HCT116 (cell line): ENCODE measurements around the gene LEFTY2.
"Not testable (repeated sequence)": the region's sequence is repeated elsewhere in the genome, so short reads cannot be mapped to it uniquely, and the experiment has no call there.

Experiments
- CBX3 ChIP-seq: IDR thresholded peaks from 2 replicates; pipeline ENCODE4 v1.6.1; 2012; ENCODE audit warnings: low read depth
- EZH2 ChIP-seq: fragments of 200-600 bp; sonication (generic); IDR thresholded peaks from 2 replicates; pipeline ENCODE4 v1.6.1; 2017; ENCODE audit warnings: antibody characterized with exemption, mixed run types
- JUND ChIP-seq: IDR thresholded peaks from 2 replicates; pipeline ENCODE4 v1.6.1; 2012
- POLR2A ChIP-seq: IDR thresholded peaks from 2 replicates; pipeline ENCODE4 v1.7.0; 2011; ENCODE audit warnings: borderline replicate concordance; ENCODE audit not compliant: insufficient read depth, insufficient read length; ENCODE audit errors: extremely low read depth
- POLR2AphosphoS5 ChIP-seq: IDR thresholded peaks from 2 replicates; pipeline ENCODE4 v1.6.1; 2011; ENCODE audit warnings: mild to moderate bottlenecking, low read depth, low read length, moderate library complexity
- RAD21 ChIP-seq: IDR thresholded peaks from 2 replicates; pipeline ENCODE4 v1.6.1; 2012; ENCODE audit warnings: low read depth, mild to moderate bottlenecking
- SP1 ChIP-seq: IDR thresholded peaks from 2 replicates; pipeline ENCODE4 v1.6.1; 2012; ENCODE audit warnings: low read depth
- SRF ChIP-seq: IDR thresholded peaks from 2 replicates; pipeline ENCODE4 v1.6.1; 2012; ENCODE audit warnings: low read depth
- TCF7L2 ChIP-seq: IDR thresholded peaks from 2 replicates; pipeline ENCODE4 v1.7.0; 2011; ENCODE audit warnings: borderline replicate concordance, inconsistent platforms; ENCODE audit not compliant: insufficient read depth, insufficient read length; ENCODE audit errors: extremely low read depth
- TF ChIP-seq, protein P1 (sequence below), 3 experiments: fragments of 200-600 bp in 1 of 3; sonication (generic) in 1 of 3; IDR thresholded peaks in 2 of 3; conservative IDR thresholded peaks in 1 of 3; 2 replicates each; pipeline ENCODE4 v1.5.1; 2012 to 2017; ENCODE audit warnings: low read depth in 2 of 3, low read length in 2 of 3, antibody characterized with exemption in 1 of 3, borderline replicate concordance in 1 of 3, control low read depth in 1 of 3, mild to moderate bottlenecking in 1 of 3, mixed read lengths in 1 of 3, mixed run types in 1 of 3, moderate library complexity in 1 of 3; ENCODE audit not compliant: insufficient read depth in 1 of 3
- TF ChIP-seq, protein P2 (sequence below): IDR thresholded peaks from 2 replicates; pipeline ENCODE4 v1.6.1; 2012; ENCODE audit warnings: low read depth

DNA sequence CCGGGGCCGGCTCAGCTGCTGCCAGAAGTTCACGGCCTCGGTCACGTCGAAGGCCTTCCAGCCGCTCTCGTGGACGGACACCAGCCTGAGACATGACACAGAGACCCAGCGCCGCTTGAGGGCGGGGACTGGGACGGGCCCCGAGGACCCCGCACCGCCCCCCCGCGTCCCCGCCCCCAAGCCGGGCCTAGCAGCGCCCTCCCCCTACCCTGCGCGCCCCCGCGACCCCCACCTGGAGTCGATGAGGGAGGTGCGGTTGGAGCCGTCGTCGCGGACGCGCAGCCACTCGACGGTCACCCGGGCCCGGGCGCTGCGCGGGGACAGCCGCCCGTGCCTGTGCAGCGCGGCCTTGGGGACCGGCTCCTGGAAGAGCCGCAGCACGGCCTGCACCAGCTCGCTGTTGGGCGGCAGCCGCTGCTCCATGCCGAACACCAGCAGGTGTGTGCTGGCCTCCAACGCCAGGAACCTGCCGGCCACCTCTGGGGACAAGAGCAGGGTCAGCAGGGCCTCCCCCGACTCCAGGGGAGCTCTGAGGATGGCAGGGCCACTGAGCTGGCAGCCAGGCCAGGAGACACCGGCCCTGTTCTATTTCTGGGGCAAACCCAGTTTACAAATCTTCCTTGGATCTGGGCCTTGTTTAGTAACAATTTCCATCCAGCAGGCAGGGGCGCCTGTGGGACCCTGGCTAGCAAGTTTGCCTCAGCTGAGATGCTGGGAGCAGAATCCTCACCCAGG lies 53.3 kb downstream of the LEFTY2 start:
- not testable (repeated sequence) for TF ChIP-seq SP1, EZH2, POLR2AphosphoS5, POLR2A, JUND, SRF, CBX3, TCF7L2, RAD21
- TF ChIP-seq, protein P1, sequence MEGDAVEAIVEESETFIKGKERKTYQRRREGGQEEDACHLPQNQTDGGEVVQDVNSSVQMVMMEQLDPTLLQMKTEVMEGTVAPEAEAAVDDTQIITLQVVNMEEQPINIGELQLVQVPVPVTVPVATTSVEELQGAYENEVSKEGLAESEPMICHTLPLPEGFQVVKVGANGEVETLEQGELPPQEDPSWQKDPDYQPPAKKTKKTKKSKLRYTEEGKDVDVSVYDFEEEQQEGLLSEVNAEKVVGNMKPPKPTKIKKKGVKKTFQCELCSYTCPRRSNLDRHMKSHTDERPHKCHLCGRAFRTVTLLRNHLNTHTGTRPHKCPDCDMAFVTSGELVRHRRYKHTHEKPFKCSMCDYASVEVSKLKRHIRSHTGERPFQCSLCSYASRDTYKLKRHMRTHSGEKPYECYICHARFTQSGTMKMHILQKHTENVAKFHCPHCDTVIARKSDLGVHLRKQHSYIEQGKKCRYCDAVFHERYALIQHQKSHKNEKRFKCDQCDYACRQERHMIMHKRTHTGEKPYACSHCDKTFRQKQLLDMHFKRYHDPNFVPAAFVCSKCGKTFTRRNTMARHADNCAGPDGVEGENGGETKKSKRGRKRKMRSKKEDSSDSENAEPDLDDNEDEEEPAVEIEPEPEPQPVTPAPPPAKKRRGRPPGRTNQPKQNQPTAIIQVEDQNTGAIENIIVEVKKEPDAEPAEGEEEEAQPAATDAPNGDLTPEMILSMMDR (IDR thresholded peaks at IDR 0.05 in 2 of 3, conservative IDR thresholded peaks at IDR 0.05 in 1 of 3; ENCODE audit: borderline replicate concordance in 1 of 3, insufficient read depth in 1 of 3, low read depth in 2 of 3, low read length in 2 of 3) = not testable (repeated sequence)
- TF ChIP-seq, protein P2, sequence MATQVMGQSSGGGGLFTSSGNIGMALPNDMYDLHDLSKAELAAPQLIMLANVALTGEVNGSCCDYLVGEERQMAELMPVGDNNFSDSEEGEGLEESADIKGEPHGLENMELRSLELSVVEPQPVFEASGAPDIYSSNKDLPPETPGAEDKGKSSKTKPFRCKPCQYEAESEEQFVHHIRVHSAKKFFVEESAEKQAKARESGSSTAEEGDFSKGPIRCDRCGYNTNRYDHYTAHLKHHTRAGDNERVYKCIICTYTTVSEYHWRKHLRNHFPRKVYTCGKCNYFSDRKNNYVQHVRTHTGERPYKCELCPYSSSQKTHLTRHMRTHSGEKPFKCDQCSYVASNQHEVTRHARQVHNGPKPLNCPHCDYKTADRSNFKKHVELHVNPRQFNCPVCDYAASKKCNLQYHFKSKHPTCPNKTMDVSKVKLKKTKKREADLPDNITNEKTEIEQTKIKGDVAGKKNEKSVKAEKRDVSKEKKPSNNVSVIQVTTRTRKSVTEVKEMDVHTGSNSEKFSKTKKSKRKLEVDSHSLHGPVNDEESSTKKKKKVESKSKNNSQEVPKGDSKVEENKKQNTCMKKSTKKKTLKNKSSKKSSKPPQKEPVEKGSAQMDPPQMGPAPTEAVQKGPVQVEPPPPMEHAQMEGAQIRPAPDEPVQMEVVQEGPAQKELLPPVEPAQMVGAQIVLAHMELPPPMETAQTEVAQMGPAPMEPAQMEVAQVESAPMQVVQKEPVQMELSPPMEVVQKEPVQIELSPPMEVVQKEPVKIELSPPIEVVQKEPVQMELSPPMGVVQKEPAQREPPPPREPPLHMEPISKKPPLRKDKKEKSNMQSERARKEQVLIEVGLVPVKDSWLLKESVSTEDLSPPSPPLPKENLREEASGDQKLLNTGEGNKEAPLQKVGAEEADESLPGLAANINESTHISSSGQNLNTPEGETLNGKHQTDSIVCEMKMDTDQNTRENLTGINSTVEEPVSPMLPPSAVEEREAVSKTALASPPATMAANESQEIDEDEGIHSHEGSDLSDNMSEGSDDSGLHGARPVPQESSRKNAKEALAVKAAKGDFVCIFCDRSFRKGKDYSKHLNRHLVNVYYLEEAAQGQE = not testable (repeated sequence)
